BJ (cell line): Measurements from ENCODE around the gene SYT13. TPM values are rescaled to one million over a fixed set of nuclear protein-coding genes. Genes with fewer than 3 reads are reported as not detected.

ENCODE experiments used
- CTCF ChIA-PET: fragments of 350-600 bp; formaldehyde crosslinking; extraction: SDS; loops from one replicate; lab custom pipeline; 2021; ENCODE audit warnings: antibody characterized with exemption, inconsistent platforms; lab: Yijun Ruan, JAX
- POLR2A ChIA-PET: fragments of 300-600 bp; sonication (Branson Sonifier 250); formaldehyde crosslinking; extraction: SDS; loops from one replicate; lab custom pipeline; 2021; ENCODE audit warnings: antibody characterized with exemption; lab: Charles Lee
- DNase-seq: peaks from one replicate; pipeline ENCODE4 v3.0.0-alpha.2; 2011; ENCODE audit warnings: low read depth
- H3K27me3 ChIP-seq: 2 replicates; pipeline ENCODE4 v1.6.0; 2011; ENCODE audit warnings: low read length; ENCODE audit not compliant: control insufficient read depth, insufficient read depth
- H3K36me3 ChIP-seq: 2 replicates; pipeline ENCODE4 v1.5.1; 2011; ENCODE audit warnings: low read length; ENCODE audit not compliant: control insufficient read depth, insufficient read depth
- H3K4me3 ChIP-seq: 2 replicates; pipeline ENCODE4 v1.5.1; 2011; ENCODE audit warnings: low read depth, mild to moderate bottlenecking, control low read depth, low read length
- CTCF ChIP-seq: IDR thresholded peaks from 2 replicates; pipeline ENCODE4 v1.5.1; 2011; ENCODE audit warnings: low read depth, mild to moderate bottlenecking, control low read depth, inconsistent platforms, low read length, moderate library complexity; ENCODE audit not compliant: insufficient read depth
- polyA plus RNA-seq: library from polyadenylated mRNA; depleted of rRNA; stranded (reverse); fragments of >200 nt; gene quantifications from 2 replicates; pipeline ENCODE4 v1.2.3, GENCODE V29; 2011

SYT13 gene
- polyA plus RNA-seq, 1 experiment, result not detected

GRCh38 chr11:45314900-45315299, 28.8 kb upstream of the SYT13 start:
- H3K27me3 ChIP-seq, result no peaks in the 10 kb centered on the region; the same call in 1 of the 2 replicates
- ChIA-PET CTCF (interaction anchor here (1.6 kb wide), 1 partner anchor 18 kb away, joined by 4 read pairs; no protein-coding TSS in a partner anchor), POLR2A (no interaction called here)
- TF ChIP-seq CTCF, result no peak
- no peak overlapping the region for H3K4me3 ChIP-seq
- DNase-seq, result no peak
- H3K36me3 ChIP-seq, result no peaks in the 10 kb centered on the region

GRCh38 chr11:45313171-45313865, 27.2 kb upstream of the SYT13 start:
- H3K36me3 ChIP-seq, result no peaks in the 10 kb centered on the region
- no peak for DNase-seq
- POLR2A ChIA-PET, result no interaction called here
- H3K4me3 ChIP-seq, result no peak overlapping the region
- H3K27me3 ChIP-seq, result no peaks in the 10 kb centered on the region; the same call in 1 of the 2 replicates
- CTCF ChIA-PET, result interaction anchor here (0.6 to 1.6 kb wide), 5 partner anchors 19 to 315 kb away, joined by 3 to 4 read pairs (median 3); no protein-coding TSS in a partner anchor
- TF ChIP-seq CTCF, result no peak

GRCh38 chr11:45305874-45306623, 19.9 kb upstream of the SYT13 start:
- Histone ChIP-seq H3K4me3 (no peak overlapping the region), H3K36me3 (no peaks in the 10 kb centered on the region), H3K27me3 (peaks cover 7% of the 10 kb centered on the region)
- CTCF ChIA-PET, result interaction anchor here (1.0 to 1.9 kb wide), 4 partner anchors 11 to 370 kb away, joined by 3 to 6 read pairs (median 4); no protein-coding TSS in a partner anchor
- POLR2A ChIA-PET, result no interaction called here
- DNase-seq, result no peak
- TF ChIP-seq CTCF, result no peak

- no peak for TF ChIP-seq CTCF
- H3K36me3 ChIP-seq, result no peaks in the 10 kb centered on the region
- H3K27me3 ChIP-seq, result peaks cover 7% of the 10 kb centered on the region
- POLR2A ChIA-PET, result no interaction called here
- no peak for DNase-seq
- CTCF ChIA-PET, result interaction anchor here (1.1 to 1.3 kb wide), 2 partner anchors 12 to 195 kb away, joined by 3 to 6 read pairs; no protein-coding TSS in a partner anchor
- no peak overlapping the region for H3K4me3 ChIP-seq
Measured at GRCh38 chr11:45304992-45305335, 18.8 kb upstream of the SYT13 start.
